Midbrain (tissue), 1 donor: ENCODE measurements around the gene ARSB.
A peak's percentile ranks its signal among the peaks of the same experiment; 100 is the strongest.

Experiments
- DNase-seq: peaks from one replicate; lab custom pipeline; 2025; lab: John Stamatoyannopoulos, UW

ARSB gene

DNA sequence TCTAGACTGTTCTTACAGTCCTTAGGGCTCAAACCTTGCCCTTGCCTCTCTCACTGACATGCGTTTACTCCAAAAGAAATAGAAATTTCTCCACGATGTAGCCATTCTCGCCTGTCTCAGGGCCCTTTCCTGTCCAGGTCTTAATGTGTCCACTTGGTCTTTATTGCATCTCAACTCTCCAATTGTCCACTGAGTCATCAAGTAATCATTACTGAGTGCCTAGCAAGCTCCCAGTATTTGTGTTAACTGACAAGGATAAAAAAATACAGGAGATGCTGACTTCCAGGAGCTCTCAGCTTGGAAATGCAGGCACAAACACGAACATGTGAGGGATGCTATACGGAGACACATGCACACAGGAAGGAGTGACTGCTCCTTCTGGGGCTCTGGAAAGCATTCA lies 147.3 kb downstream of the ARSB start:
- no peak for DNase-seq

DNA sequence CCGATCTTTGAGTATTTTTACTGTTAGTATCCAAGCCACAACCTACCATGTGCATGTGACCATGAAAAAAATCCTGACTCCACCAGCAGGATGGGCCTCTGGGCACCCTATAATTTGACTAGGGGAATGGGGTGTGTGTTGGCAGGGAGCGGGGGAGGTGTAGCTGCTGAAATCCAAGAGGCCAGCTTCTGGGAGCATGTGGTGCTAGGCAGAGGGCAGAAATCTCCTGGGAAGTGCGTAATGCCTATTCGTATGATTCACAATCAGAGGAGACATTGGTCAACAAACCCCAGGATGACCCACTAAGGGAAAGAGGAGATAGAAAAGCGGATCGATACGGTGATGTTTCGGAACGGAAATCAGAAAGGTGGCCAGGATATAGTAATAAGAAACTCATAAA lies 149.9 kb downstream of the ARSB start:
- no peak for DNase-seq

GRCh38 chr5:78833284-78833683 lies 151.8 kb downstream of the ARSB start:
- no peak for DNase-seq

DNA sequence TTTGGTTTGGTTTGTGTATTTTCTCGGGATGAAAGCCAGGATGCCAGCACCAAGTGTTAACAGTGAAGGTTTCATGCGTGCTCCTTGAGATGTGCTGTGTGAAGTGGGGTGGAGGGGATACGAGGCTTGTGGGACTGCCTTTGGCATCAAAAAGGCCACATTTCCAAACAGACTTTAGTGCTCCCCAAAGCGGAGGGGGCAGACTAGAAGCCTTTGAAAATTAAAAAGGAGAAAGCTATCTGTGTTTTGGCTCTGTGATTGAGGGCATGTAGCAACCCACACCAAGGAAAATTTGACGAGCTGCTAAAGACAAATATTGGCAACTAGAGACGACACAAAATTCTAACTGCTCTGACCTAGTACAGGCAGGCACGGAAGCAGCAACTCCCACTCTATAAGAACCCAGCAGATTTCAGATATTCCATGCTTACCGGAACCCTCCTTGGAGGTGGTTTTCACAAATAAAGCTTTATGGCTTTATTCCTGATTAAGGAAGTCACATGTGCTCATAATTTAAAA lies 154.5 kb downstream of the ARSB start:
- DNase-seq, result no peak

DNA sequence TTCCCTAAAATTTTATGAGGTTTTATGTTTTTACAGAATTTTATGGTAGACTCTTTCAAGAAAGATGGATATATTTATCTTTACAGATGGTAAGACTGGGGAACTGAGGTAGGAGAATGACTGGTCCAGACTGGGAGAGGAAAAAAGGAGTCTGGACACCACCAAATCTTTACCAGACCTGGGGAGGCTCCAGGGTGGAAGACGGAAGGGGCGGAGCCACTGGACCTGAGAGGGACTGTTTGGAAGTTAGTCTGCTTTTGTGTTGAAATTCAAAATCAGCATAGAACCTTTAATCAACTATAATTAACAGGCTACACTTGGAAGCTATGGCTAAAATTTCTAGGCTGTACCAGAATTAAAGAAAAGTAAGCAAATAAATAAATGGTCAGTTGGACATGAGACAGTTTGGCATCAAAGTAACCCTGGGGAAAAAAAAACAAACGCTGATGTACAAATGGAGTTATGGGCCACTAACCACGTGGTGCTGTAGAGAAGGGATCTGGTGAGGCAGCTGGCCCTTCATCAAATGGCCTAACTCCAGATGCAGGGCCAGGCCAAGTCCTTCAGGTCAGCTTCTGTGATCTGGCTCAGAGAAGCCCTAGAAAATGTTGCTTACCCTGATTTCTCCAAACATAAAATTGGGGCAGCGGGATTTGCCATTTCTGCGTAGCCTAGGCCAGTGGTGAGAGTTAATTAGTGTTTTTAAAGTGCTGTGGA lies 155.1 kb downstream of the ARSB start:
- DNase-seq, result peak; percentile 18

DNA sequence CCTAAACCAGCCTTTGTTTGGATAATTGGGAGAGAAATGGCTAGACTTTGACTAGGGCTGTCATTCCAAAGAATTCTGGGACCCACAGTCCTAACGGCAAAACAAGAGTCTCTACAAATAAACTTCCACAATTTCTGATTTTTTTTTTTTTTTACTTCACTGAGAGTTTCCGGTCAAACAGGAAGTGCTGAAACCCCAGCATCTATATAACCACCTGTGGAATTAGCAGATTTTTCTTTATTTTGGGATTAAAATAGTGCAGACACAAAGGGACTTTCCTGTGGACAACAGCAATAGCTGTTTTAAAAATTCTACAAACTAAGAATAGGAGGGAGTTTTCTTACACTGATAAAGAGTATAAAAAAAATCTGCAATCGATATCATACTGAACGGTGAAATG lies 157.4 kb downstream of the ARSB start:
- DNase-seq, result no peak

DNA sequence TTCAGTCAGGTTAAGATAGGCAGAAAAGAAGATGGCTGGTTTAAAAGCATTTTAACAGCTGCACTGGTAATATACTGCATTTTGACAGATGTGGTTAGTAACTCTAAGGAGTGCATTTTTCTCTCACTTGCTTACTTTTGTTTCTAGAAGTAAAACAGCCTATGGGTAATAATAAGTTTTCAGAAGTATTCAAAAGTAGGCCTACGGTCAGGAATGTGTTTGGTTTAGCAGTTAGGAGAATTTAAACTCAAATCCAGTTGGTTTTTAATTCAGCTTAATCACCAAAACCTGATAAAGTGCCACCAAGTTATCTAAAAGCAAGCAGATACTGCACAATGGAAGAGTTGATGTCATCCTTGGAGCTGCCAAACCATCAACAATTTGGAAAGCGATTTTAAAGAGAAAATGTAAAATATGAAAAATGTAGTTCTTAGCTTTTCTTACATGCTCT lies 160.3 kb downstream of the ARSB start:
- DNase-seq, result no peak

DNA sequence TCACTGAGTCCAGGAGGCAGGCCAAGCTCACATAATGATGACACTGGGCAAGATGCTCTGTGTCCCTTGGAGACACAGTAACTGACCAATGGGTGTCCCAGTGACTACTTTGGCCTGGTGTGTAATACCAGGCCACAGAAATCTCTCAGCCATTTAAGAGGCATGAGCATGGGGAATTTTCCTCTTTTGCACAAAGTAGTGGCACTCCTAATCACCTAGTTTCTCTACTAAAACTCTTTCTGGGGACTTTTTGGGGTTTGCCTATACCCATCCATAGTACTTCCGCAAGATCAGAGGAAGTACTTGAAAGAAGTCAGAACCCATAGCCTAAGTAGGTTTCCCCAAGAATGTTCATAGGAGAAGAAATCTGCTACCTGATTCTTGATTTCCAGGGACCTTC lies 161.9 kb downstream of the ARSB start:
- no peak for DNase-seq

DNA sequence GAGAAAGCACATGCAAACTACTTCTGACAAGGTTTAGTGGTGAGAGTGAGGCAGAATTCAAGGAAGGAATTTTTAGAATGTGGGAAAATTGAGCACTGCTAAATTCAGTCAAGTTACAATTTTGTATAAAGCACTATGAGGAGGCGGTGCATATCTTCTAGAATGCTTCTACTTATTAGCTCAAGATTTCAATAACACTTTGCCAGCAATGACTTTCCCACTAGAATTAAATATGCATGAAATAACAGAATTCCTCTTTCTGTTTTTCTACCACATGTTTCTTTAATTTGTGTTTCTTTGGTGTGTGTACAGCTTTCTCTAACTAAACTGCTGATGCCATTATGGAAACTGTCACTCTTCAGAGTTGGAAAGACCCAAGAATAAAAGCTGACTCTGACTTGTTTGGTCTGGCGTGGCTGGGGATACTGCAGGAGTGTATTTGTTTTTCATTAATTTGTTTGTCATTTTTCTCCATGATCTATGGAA lies 163.5 kb downstream of the ARSB start:
- DNase-seq, result no peak

GRCh38 chr5:78819707-78820106 lies 165.4 kb downstream of the ARSB start:
- no peak for DNase-seq

GRCh38 chr5:78819166-78819565 lies 165.9 kb downstream of the ARSB start:
- no peak for DNase-seq

DNA sequence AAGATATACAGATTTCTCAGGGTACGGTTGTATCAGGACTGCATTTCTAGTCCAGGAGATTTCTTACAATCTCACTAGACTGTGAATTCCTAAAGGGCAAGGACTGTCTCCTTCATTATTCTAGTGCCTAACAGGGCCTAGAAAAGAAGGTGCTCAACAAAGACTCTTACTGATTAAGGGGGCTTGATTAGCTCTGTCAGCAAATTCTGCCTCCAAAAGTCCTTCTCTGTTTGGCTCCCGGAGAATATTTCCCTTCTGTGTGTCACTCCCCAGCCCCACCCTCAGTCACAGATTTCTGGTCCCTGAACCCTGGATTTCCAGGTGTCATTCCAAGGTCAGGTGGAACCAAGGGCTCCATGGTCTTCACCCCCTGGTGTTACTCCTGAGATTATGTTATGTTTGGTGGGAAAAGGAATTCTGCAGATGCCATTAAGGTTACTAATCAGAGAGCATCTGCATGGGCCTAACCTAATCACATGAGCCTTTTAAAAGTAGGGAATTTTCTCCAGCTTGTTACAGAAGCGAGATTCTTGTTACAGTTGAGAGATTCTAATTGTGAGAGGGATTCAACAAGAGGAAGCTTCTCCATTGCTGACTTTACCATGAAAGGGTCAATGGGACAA lies 168.9 kb downstream of the ARSB start:
- no peak for DNase-seq

DNA sequence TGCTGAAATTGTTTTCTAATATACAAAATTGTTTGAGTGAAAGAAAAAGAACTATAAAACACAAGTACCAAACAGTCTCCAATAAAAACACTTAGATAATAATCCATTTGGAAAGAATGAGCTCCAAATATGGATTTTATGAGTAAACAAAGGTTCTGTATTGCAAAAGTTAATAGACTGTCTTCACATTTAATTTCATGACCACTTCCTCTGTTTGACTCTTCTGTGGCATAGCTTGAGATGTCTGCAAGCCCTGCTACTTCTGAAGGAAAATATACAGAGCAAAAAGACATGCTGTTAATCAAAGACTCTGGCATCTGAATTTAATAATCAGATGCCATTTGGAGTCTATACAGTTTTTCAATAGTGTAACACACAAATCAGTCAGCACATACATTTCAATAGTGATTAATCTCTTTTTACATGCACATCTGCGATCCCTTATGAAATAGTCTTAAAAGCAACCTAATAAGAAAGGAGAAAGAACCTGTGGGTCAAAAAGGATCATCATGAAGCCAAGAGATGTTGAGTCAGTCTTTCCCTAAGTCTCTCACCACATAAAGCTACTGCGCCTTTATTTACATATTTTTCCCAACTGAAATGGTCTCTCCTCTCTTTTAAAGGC lies 171.1 kb downstream of the ARSB start:
- DNase-seq, result no peak

DNA sequence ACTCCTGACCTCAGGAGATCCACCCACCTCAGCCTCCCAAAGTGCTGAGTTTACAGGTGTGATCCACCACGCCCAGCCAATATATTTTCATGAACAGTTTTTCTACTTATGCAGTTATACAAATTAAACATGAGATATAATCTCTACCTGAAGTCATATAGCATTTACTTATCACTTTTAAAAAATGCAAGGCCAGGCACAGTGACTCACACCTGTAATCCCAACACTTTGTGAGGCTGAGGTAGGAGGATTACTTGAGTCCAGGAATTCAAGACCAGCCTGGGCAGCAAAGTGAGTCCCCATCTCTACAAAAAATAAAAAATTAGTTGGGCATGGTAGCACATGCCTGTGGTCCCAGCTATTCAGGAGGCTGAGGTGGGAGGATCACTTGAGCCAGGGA lies 171.8 kb downstream of the ARSB start:
- no peak for DNase-seq

- DNase-seq, result no peak
Observed at GRCh38 chr5:78811866-78812265, 173.2 kb downstream of the ARSB start.

DNA sequence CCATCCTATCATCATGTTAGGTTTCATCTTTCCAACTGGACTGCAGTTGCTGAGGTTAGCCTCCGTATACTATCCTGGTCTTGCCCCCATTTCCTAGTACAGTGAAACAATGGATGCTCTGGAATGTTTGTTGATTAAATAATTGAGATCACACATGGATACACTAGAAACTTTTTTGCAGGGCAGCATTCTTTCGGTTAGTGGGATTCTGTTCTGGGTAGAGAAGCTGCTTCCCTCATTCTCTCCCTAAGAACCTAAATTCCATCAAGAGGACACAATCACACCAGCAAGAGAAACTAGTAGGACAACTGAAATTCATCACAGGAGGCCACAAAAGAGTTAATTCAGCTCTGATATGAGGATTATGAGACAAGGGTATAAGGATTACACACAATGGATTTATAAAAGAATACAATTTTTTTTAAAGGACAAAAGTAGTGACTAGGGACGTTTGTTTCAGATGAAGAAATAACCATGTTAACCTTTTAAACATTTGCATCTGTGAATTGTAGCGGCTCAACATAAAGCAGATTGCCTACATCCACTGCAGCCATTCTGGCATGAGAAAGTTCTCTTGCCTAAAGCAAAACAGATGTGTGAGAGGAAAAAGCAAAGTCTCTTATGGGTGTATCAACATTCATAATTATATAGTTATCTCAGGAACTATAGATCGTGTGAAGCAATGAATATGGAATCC lies 173.8 kb downstream of the ARSB start:
- no peak for DNase-seq

DNA sequence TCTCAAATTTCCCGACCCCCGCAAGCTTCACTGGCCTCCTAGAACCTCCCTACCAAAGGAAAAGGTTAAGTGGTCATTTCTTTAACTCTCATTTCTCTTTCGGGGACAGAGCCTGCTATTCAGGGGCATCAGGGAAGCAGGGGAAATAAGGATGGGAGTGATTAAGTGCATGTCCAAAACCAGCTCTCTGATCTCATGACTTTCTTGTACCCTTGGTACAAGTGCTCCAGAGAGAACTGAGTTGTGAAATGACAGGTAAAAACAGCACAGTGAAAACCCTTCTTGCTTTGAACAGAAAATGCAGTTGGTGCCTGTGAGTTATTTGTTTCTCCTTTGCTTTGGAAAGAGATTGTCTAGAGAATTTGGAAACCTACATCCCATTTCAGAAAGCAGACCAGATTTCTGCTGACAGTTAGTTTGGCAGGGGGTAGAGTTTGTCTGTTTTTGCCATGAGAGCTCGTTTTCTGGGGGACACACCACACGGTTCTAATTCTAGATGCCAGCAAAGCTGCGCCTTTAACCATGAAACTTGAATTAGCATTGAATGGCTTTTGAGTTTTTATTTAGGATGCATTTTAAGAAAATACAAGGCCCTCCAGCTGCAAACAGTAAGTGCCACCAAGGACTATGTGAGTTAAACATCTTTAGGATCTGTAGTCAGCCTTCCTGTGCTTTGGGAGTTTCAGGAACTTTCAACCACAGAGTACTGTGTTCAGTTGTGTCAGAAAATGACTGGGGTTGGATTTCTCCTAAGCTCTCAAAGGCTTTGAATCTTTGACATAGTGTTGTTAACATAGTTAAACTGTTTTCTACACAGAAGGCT lies 174.8 kb downstream of the ARSB start:
- no peak for DNase-seq

DNA sequence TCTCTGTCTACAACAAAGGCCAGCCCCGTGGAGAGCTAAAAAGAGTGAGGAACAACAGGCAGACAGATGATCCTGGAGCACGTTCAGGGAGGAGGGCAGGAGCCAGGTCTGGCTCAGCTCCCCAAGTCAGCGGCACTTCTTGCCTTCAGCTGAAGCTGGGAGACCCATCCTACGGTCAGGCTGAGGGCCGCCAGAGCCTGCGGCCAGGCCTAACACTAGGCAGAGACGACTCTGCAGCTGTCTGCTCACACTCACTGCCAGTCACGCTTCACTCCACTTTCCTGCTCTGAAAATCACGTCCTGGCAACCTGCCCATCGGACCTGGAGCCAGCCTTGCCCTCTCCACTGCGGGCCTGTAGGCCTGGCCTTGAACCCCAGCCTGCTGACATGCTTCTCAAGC lies 175.7 kb downstream of the ARSB start:
- no peak for DNase-seq

DNA sequence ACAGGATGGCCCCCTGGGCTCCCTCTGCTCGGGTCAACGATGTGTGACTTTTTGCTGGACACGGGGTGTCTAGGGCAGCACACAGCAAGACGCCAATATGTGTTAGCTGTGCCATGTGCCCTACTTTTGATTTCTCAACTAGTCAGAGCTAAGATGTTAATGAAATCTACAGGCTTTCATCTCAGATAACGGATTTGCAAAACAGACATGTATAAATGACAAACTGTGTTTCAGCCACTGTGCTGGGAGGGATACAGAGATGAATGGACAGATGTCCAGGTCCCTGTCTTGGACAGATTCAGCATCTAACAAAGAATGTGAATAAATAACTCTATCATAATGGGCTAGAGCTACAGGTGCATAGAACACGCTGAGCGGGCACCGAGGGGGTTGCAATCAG lies 176.3 kb downstream of the ARSB start:
- DNase-seq, result no peak

GRCh38 chr5:78808380-78808779 lies 176.7 kb downstream of the ARSB start:
- no peak for DNase-seq

GRCh38 chr5:78806544-78806943 lies 178.6 kb downstream of the ARSB start:
- DNase-seq, result no peak
